GM18502 (cell line): Measurements from ENCODE around the gene SOX6.
"Not testable (repeated sequence)": the region's sequence is repeated elsewhere in the genome, so short reads cannot be mapped to it uniquely, and the experiment has no call there.

ENCODE experiments used
- ATAC-seq: cut with Tn5 transposase; IDR thresholded peaks from one replicate; pipeline ENCODE4 v1.9.1; 2021; ENCODE audit warnings: mild to moderate bottlenecking; ENCODE audit not compliant: unreplicated experiment, poor library complexity

SOX6 gene

GRCh38 chr11:16081382-16082094 lies 274.8 kb downstream of the SOX6 start:
- ATAC-seq = no peak

GRCh38 chr11:16080688-16081381 lies 275.5 kb downstream of the SOX6 start:
- ATAC-seq = no peak

- ATAC-seq = no peak
These were observed 277.4 kb downstream of the SOX6 start for GRCh38 chr11:16078936-16079335.

- no peak for ATAC-seq
These were observed 285.8 kb downstream of the SOX6 start for GRCh38 chr11:16070573-16070972.

GRCh38 chr11:16067268-16067667 lies 289.1 kb downstream of the SOX6 start:
- ATAC-seq = not testable (repeated sequence)

GRCh38 chr11:16059332-16059731 lies 297.0 kb downstream of the SOX6 start:
- ATAC-seq = no peak

GRCh38 chr11:16058671-16059070 lies 297.7 kb downstream of the SOX6 start:
- ATAC-seq = no peak

GRCh38 chr11:16052750-16053149 lies 303.6 kb downstream of the SOX6 start:
- ATAC-seq = no peak

GRCh38 chr11:16049611-16050010 lies 306.7 kb downstream of the SOX6 start:
- no peak for ATAC-seq

GRCh38 chr11:16047073-16047472 lies 309.3 kb downstream of the SOX6 start:
- ATAC-seq = no peak

GRCh38 chr11:16043617-16044016 lies 312.7 kb downstream of the SOX6 start:
- ATAC-seq = no peak

GRCh38 chr11:16041207-16041606 lies 315.1 kb downstream of the SOX6 start:
- no peak for ATAC-seq

- no peak for ATAC-seq
These were observed 316.2 kb downstream of the SOX6 start for GRCh38 chr11:16040151-16040550.

GRCh38 chr11:16037179-16037578 lies 319.2 kb downstream of the SOX6 start:
- no peak for ATAC-seq

- ATAC-seq = no peak
These were observed 320.1 kb downstream of the SOX6 start for GRCh38 chr11:16036218-16036617.

- no peak for ATAC-seq
These were observed 322.3 kb downstream of the SOX6 start for GRCh38 chr11:16034074-16034473.

GRCh38 chr11:16032974-16033373 lies 323.4 kb downstream of the SOX6 start:
- ATAC-seq = no peak

GRCh38 chr11:16031210-16031609 lies 325.1 kb downstream of the SOX6 start:
- no peak for ATAC-seq

GRCh38 chr11:16030664-16031063 lies 325.7 kb downstream of the SOX6 start:
- no peak for ATAC-seq

GRCh38 chr11:16029151-16029550 lies 327.2 kb downstream of the SOX6 start:
- not testable (repeated sequence) for ATAC-seq

- no peak for ATAC-seq
These were observed 327.9 kb downstream of the SOX6 start for GRCh38 chr11:16028419-16028818.

- no peak for ATAC-seq
These were observed 328.7 kb downstream of the SOX6 start for GRCh38 chr11:16027621-16028020.
